NT2/D1 (cell line): ENCODE measurements around the gene FJX1.

Source experiments
- YY1 ChIP-seq: IDR thresholded peaks from 2 replicates; pipeline ENCODE4 v1.6.1; 2011; ENCODE audit not compliant: insufficient read length, insufficient read depth
- ZNF274 ChIP-seq: IDR thresholded peaks from 2 replicates; pipeline ENCODE4 v1.6.1; 2011; ENCODE audit warnings: mild to moderate bottlenecking, low read depth, low read length

DNA sequence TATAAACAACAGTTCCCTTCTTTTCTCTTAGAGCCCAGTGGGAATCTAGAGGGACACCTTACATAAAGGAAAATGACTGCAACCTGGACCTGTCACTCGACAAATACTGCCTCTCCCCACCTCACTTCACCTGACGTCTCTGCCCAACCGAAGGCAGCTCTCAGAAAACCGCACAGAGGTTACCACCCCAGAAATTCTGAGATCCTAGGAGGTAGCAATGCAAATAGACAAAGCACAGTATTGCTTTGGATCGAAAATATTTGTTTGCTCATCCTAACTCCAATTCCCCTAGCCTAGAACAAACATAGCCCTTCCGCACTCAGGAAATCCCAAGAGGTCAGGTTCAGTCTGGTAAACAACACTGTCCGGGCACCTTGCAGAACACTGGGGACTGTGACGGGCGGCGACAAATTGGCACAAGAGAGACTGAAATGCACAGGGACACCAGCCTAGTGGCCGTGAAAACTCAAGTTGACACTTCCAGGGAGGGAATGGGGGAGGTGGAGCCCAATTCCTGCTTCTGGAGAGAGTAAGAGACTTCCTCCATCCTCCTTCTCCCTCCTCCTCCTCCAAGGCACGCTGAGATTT is 43.9 kb downstream of the FJX1 start:
- TF ChIP-seq YY1 (no peak), ZNF274 (no peak)
